ENCODE results near the gene MAD2L1BP. TPM values are rescaled to one million over a fixed set of nuclear protein-coding genes. Genes with fewer than 3 reads are reported as not detected.

Gene MAD2L1BP
- total RNA-seq, 1 experiment from 2014 or later, result 36.6 TPM

DNA sequence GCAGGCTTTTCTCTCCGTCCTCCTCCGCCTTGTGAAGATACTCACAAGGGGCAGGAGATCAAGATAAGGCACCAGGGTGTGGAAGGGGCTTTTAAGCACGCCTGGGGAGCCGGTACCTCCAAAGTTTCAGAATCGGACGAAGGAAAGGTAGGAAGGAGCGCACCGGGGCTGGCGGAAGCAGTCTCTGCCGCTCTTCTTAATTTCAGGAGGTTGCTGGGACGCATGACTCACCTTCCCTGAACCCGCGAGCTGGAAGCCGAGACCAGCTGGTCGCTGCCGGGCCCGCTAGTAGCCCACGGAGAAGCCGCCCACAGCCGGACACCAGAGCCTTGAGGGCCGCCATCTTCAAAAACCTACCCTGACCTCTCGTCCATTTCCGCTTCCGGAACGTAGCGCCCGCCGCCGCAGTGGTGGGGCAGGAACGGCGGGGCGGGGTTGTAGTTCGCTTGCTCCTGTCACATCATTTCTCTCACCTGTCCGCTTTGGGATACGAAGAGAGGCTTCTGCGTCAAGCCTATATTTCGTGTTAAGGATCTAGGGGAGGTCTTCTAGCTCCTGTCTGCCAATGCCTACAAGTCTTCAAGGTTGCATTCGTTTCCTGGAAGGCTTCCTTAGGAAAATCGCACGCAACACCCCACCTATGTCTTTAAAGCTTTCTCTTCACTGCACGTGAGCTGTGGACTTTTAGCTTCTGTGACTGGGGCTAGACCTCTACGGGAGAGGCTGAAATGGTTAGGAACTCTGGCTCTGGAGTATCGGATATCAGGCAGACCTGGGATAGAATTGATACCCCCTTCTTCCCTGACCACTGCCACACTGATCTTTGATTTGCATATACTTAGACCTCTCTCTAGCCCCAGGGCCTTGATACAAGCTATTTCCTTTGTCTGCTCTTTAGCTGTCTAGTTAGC lies 52.1 kb downstream of the MAD2L1BP start, which contains the start of gene MRPS18A (continued):
- TF ChIP-seq EZH2 (IDR thresholded peaks at IDR 0.05) (no peak), ELF1 (IDR thresholded peaks at IDR 0.05; ENCODE audit: borderline replicate concordance, low read depth) (peak; percentile 40; the same call in 1 of the 2 replicates), CBX3 (IDR thresholded peaks at IDR 0.05; ENCODE audit: low read depth) (no peak), SRF (IDR thresholded peaks at IDR 0.05; ENCODE audit: low read depth) (no peak), EZH2phosphoT487 (IDR thresholded peaks at IDR 0.05; ENCODE audit: borderline replicate concordance) (no peak), TCF7L2 (IDR thresholded peaks at IDR 0.05; ENCODE audit: borderline replicate concordance, extremely low read depth, insufficient read depth, insufficient read length) (peak; percentile 33), POLR2A (IDR thresholded peaks at IDR 0.05; ENCODE audit: borderline replicate concordance, extremely low read depth, insufficient read depth, insufficient read length) (peak; percentile 74), CEBPB (IDR thresholded peaks at IDR 0.05; ENCODE audit: low read depth) (no peak)
- TF ChIP-seq, protein P1, sequence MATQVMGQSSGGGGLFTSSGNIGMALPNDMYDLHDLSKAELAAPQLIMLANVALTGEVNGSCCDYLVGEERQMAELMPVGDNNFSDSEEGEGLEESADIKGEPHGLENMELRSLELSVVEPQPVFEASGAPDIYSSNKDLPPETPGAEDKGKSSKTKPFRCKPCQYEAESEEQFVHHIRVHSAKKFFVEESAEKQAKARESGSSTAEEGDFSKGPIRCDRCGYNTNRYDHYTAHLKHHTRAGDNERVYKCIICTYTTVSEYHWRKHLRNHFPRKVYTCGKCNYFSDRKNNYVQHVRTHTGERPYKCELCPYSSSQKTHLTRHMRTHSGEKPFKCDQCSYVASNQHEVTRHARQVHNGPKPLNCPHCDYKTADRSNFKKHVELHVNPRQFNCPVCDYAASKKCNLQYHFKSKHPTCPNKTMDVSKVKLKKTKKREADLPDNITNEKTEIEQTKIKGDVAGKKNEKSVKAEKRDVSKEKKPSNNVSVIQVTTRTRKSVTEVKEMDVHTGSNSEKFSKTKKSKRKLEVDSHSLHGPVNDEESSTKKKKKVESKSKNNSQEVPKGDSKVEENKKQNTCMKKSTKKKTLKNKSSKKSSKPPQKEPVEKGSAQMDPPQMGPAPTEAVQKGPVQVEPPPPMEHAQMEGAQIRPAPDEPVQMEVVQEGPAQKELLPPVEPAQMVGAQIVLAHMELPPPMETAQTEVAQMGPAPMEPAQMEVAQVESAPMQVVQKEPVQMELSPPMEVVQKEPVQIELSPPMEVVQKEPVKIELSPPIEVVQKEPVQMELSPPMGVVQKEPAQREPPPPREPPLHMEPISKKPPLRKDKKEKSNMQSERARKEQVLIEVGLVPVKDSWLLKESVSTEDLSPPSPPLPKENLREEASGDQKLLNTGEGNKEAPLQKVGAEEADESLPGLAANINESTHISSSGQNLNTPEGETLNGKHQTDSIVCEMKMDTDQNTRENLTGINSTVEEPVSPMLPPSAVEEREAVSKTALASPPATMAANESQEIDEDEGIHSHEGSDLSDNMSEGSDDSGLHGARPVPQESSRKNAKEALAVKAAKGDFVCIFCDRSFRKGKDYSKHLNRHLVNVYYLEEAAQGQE (IDR thresholded peaks at IDR 0.05; ENCODE audit: low read depth), result no peak
- TF ChIP-seq, protein P2, sequence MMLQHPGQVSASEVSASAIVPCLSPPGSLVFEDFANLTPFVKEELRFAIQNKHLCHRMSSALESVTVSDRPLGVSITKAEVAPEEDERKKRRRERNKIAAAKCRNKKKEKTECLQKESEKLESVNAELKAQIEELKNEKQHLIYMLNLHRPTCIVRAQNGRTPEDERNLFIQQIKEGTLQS (IDR thresholded peaks at IDR 0.05), result no peak
